GM12878 (cell line): ENCODE data around the gene GALNT17. TPM values are rescaled to one million over a fixed set of nuclear protein-coding genes. Genes with fewer than 3 reads are reported as not detected.

Source experiments
- ATAC-seq: fragments of 200-7000 bp; cut with Tn5 transposase; 3 replicates; pipeline ENCODE4 v1.9.1; 2020; ENCODE audit warnings: mild to moderate bottlenecking, moderate library complexity
- BruUV-seq: library from RNA; stranded (reverse); fragments of 400-500 nt; replicated peaks from 2 replicates; lab custom pipeline; 2021; lab: Mats Ljungman, UMichigan
- CTCF ChIA-PET: fragments of 300-600 bp; sonication (Branson Sonifier 250); formaldehyde crosslinking; extraction: SDS; loops from one replicate; lab custom pipeline; 2021; ENCODE audit warnings: inconsistent platforms; lab: Yijun Ruan, JAX
- POLR2A ChIA-PET: fragments of 350-600 bp; formaldehyde crosslinking; extraction: SDS; loops from one replicate; lab custom pipeline; 2021; ENCODE audit warnings: inconsistent platforms; lab: Charles Lee
- RAD21 ChIA-PET: fragments of 300-600 bp; sonication (Branson Sonifier 250); formaldehyde crosslinking; loops from one replicate; lab custom pipeline; 2023; ENCODE audit warnings: antibody characterized with exemption; ENCODE audit not compliant: unreplicated experiment; lab: Charles Lee
- SMC1A ChIA-PET: fragments of 300-600 bp; sonication (Branson Sonifier 250); formaldehyde crosslinking; loops from one replicate; lab custom pipeline; 2023; ENCODE audit not compliant: unreplicated experiment, uncharacterized antibody; lab: Charles Lee
- DNase-seq: peaks from one replicate; pipeline ENCODE4 v3.0.0-alpha.2; 2011; ENCODE audit warnings: low read depth, low spot score
- FAIRE-seq: peaks from 3 replicates; lab custom pipeline; 2011; peaks lifted over from hg19 to GRCh38; lab: Jason Lieb, UNC
- H2AFZ ChIP-seq: 2 replicates; pipeline ENCODE4 v1.6.0; 2011; ENCODE audit warnings: low read depth, low read length, control low read depth; ENCODE audit not compliant: control insufficient read depth
- H3K27ac ChIP-seq: 2 replicates; pipeline ENCODE4 v1.5.1; 2011; ENCODE audit warnings: control low read depth; ENCODE audit not compliant: control insufficient read depth, insufficient read depth
- H3K27me3 ChIP-seq, 2 experiments: replicated peaks in 1 of 2; 2 replicates each; pipeline versions ENCODE4 v1.6.0 to v1.6.1; 2011; ENCODE audit warnings: low read length in 1 of 2; ENCODE audit not compliant: control insufficient read depth in 2 of 2, insufficient read depth in 2 of 2
- H3K36me3 ChIP-seq, 2 experiments: 2 replicates each; pipeline ENCODE4 v1.5.1; 2011; ENCODE audit warnings: low read length in 1 of 2; ENCODE audit not compliant: control insufficient read depth in 2 of 2, insufficient read depth in 2 of 2
- H3K4me1 ChIP-seq: 2 replicates; pipeline ENCODE4 v1.6.1; 2011; ENCODE audit warnings: mild to moderate bottlenecking, low read length, moderate library complexity, mixed read lengths; ENCODE audit not compliant: control insufficient read depth, insufficient read depth
- H3K4me2 ChIP-seq: 2 replicates; pipeline ENCODE4 v1.6.0; 2011; ENCODE audit warnings: control low read depth; ENCODE audit not compliant: control insufficient read depth, insufficient read depth
- H3K4me3 ChIP-seq: fragments of 200-600 bp; sonication (generic); 2 replicates; pipeline ENCODE4 v1.5.1; 2016
- H3K79me2 ChIP-seq: 2 replicates; pipeline ENCODE4 v1.6.0; 2011; ENCODE audit warnings: low read length; ENCODE audit not compliant: control insufficient read depth, insufficient read depth
- H3K9ac ChIP-seq: 2 replicates; pipeline ENCODE4 v1.8.0; 2011; ENCODE audit warnings: low read length, control low read depth, mixed read lengths; ENCODE audit not compliant: control insufficient read depth, insufficient read depth
- H3K9me3 ChIP-seq: replicated peaks from 3 replicates; pipeline ENCODE4 v1.5.1; 2011; ENCODE audit warnings: mild to moderate bottlenecking, low read length; ENCODE audit not compliant: control insufficient read depth, insufficient read depth
- H4K20me1 ChIP-seq: 2 replicates; pipeline ENCODE4 v1.6.0; 2011; ENCODE audit not compliant: control insufficient read depth, insufficient read depth
- ESRRA ChIP-seq: IDR thresholded peaks from 2 replicates; pipeline ENCODE4 v1.6.1; 2012; ENCODE audit warnings: mild to moderate bottlenecking, low read length, improper control_type of control experiment
- FOXM1 ChIP-seq: IDR thresholded peaks from 2 replicates; pipeline ENCODE4 v1.6.1; 2012; ENCODE audit warnings: low read depth, mild to moderate bottlenecking, inconsistent platforms, low read length, moderate library complexity
- JUNB ChIP-seq: IDR thresholded peaks from 2 replicates; pipeline ENCODE4 v1.6.1; 2016; ENCODE audit warnings: antibody characterized with exemption, mild to moderate bottlenecking
- MAX ChIP-seq: IDR thresholded peaks from 2 replicates; pipeline ENCODE4 v1.6.1; 2012; ENCODE audit warnings: low read depth, low read length, improper control_type of control experiment
- NFXL1 ChIP-seq: fragments of 450-650 bp; IDR thresholded peaks from 2 replicates; pipeline ENCODE4 v1.6.1; 2017; ENCODE audit warnings: antibody characterized with exemption, mild to moderate bottlenecking, borderline replicate concordance
- PRDM15 ChIP-seq: fragments of 450-650 bp; formaldehyde crosslinking; IDR thresholded peaks from 2 replicates; pipeline ENCODE4 v1.4.0; 2020; ENCODE audit warnings: mild to moderate bottlenecking, moderate library complexity
- SMAD5 ChIP-seq: IDR thresholded peaks from 2 replicates; pipeline ENCODE4 v1.6.1; 2016; ENCODE audit warnings: antibody characterized with exemption, low read depth
- USF2 ChIP-seq: IDR thresholded peaks from 2 replicates; pipeline ENCODE4 v1.6.1; 2011; ENCODE audit warnings: low read depth, low read length, improper control_type of control experiment, borderline replicate concordance
- WRNIP1 ChIP-seq: IDR thresholded peaks from 2 replicates; pipeline ENCODE4 v1.6.1; 2011; ENCODE audit warnings: low read depth, low read length, improper control_type of control experiment, borderline replicate concordance
- WGBS: methylation state at CpG from one replicate; pipeline ENCODE4 v1.1.6; 2016; ENCODE audit warnings: low lambda C conversion rate; ENCODE audit not compliant: insufficient replicate concordance, insufficient coverage; ENCODE audit errors: missing lambda C conversion rate; 5-methylcytosine and 5-hydroxymethylcytosine counted together
- in situ Hi-C: fragments of 300-500 bp; cut with MboI; formaldehyde crosslinking; loops from 9 replicates; pipeline ENCODE4 v1.14.3; 2018; ENCODE audit warnings: mixed read lengths
- intact Hi-C: fragments of 100-400 bp; cut with micrococcal nuclease; formaldehyde crosslinking; loops from one replicate; pipeline ENCODE4 v1.14.2; 2022; ENCODE audit not compliant: unreplicated experiment
- polyA plus RNA-seq, 11 experiments: library from polyadenylated mRNA; depleted of rRNA in 4 of 11; unstranded in 6 of 11; stranded (reverse) in 5 of 11; fragments of >200 nt; fragmentation: Nextera tagmentation in 4 of 11; fragmentation: Illumina TruSeq in 1 of 11; extraction: Ambion mirVana in 4 of 11; extraction: Trizol in 1 of 11; gene quantifications; 1 replicate in 1 of 11; 2 replicates in 10 of 11; pipeline versions ENCODE4 v1.2.1 to v1.2.3, GENCODE V29; 2011 to 2016; ENCODE audit warnings: inconsistent platforms in 2 of 11, missing spikeins in 2 of 11, low read depth in 1 of 11
- total RNA-seq, 4 experiments: library from RNA; depleted of rRNA in 3 of 4; stranded (reverse); fragments of >200 nt in 3 of 4; fragmentation: Illumina TruSeq in 1 of 4; extraction: Trizol in 1 of 4; gene quantifications; 2 replicates each; pipeline versions ENCODE4 v1.2.1 to v1.2.3, GENCODE V29; 2013 to 2021

Gene GALNT17
- total and polyA plus RNA-seq, 10 of the 15 experiments (the other 5 are each of a cell fraction or from before 2014, with no cell fraction given): 0.12 to 0.15 TPM; not detected in 8

DNA sequence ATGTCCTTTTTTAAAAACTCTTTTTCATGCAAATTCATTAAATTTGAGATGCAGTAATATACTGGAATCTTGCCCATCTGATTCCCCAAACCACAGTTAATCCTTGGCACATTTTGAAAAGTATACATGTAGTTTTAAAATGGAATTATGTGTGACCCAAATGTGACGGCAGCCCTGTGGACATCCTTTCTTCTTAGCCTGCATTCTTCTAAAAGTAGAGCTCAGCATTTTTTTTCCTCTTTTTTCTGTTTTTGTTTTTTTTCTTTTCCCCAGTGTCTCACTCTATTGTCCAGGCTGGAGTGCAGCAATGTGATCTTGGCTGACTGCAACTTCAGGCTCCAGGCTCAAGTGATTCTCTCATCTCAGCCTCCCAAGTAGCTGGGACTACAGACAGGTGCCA is 338.9 kb downstream of the GALNT17 start (continued):
- TF ChIP-seq USF2: no peak
- no peak for TF ChIP-seq FOXM1
- TF ChIP-seq PRDM15 (CRISPR knock-in tag): no peak
- no peak for TF ChIP-seq SMAD5
- TF ChIP-seq NFXL1: no peak

GRCh38 chr7:71472962-71473361 is 341.0 kb downstream of the GALNT17 start:
- RAD21 ChIA-PET: no interaction called here
- Histone ChIP-seq H3K4me1 (no peaks in the 10 kb centered on the region), H3K4me2 (no peak overlapping the region), H3K4me3 (no peak overlapping the region), H2AFZ (no peak overlapping the region), H3K27me3 (no peaks in the 10 kb centered on the region), H3K36me3 (no peaks in the 10 kb centered on the region), H3K79me2 (no peaks in the 10 kb centered on the region), H3K9me3 (no peaks in the 10 kb centered on the region; the same call in 2 of the 3 replicates), H3K9ac (no peak overlapping the region), H3K27ac (no peak overlapping the region), H4K20me1 (no peaks in the 10 kb centered on the region)
- CTCF ChIA-PET: no interaction called here
- in situ Hi-C loops (no loop called here), intact Hi-C loops (no loop called here)
- DNase-seq: no peak
- no peak for FAIRE-seq
- BruUV-seq: no TSS peak
- POLR2A ChIA-PET: no interaction called here
- SMC1A ChIA-PET: no interaction called here
- no peak for TF ChIP-seq WRNIP1
- no peak for TF ChIP-seq MAX
- TF ChIP-seq JUNB: no peak
- no peak for TF ChIP-seq ESRRA
- WGBS: 23% methylated on average over 2 of the region's 2 CpGs
- ATAC-seq: no peak
